ENCODE measurements around the gene CCT7. TPM values are rescaled to one million over a fixed set of nuclear protein-coding genes. Genes with fewer than 3 reads are reported as not detected.

Gene CCT7
- total RNA-seq, 1 donor, result 196 TPM

DNA sequence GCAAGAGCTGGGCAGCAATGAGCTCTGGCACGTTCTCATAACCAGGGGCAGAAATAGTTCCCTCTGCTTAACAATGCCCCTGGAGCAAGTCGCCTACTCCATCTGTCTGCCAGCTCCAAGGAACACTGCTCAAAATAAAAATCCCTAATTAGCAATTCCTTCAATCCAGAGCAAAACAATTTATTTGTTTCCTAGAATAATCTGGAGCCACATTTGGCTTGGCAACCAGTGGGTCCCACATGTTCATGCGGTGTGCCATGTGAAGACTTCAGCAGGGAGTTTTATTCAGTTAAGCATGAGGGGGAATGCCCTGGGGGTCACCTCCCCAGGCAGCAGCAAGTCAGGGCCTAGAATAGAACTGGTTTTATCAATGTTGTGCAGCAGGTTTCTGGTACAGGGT is 66.8 kb downstream of the CCT7 start:
- TF ChIP-seq, protein P1, sequence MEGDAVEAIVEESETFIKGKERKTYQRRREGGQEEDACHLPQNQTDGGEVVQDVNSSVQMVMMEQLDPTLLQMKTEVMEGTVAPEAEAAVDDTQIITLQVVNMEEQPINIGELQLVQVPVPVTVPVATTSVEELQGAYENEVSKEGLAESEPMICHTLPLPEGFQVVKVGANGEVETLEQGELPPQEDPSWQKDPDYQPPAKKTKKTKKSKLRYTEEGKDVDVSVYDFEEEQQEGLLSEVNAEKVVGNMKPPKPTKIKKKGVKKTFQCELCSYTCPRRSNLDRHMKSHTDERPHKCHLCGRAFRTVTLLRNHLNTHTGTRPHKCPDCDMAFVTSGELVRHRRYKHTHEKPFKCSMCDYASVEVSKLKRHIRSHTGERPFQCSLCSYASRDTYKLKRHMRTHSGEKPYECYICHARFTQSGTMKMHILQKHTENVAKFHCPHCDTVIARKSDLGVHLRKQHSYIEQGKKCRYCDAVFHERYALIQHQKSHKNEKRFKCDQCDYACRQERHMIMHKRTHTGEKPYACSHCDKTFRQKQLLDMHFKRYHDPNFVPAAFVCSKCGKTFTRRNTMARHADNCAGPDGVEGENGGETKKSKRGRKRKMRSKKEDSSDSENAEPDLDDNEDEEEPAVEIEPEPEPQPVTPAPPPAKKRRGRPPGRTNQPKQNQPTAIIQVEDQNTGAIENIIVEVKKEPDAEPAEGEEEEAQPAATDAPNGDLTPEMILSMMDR (IDR thresholded peaks at IDR 0.05; ENCODE audit: insufficient read depth, low read length), result no peak
- H3K4me3 ChIP-seq (ENCODE audit: low read depth, low read length), result no peak overlapping the region
- DNase-seq (ENCODE audit: low read depth), result no peak

DNA sequence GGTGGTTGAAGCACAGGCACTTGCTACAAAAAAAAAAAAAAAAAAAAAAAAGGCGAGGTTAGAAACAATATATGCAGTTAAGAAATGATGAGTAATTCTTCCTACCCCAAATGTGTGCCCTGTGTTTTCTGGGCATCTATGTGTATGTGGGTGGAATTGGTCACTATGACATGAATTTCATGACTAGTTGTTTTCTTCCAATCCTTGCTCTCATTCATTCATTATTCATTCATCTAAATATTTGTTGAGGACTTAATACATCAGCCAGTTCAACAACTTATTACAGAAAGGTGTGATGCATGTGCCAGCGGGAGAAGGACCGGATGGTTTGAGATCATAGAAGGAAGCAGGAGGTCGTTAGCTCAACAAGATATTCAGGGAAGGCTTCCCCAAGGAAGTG is 67.5 kb downstream of the CCT7 start:
- TF ChIP-seq, protein P1 (IDR thresholded peaks at IDR 0.05; ENCODE audit: insufficient read depth, low read length), result no peak
- H3K4me3 ChIP-seq (ENCODE audit: low read depth, low read length), result no peak overlapping the region
- no peak for DNase-seq (ENCODE audit: low read depth)

Small RNAs within 50 kb of the gene (small RNA-seq; reads per million reads assigned to genes)
- not detected for gene RNU6-111P

Other genes starting within 250 kb of the CCT7 start
- 18.0 and 19.0 TPM in 2 replicates for gene SFXN5, start 162.6 kb upstream of the CCT7 start, total RNA-seq (ENCODE audit: low replicate concordance)
- gene RAB11FIP5, start 121.4 kb upstream of the CCT7 start, total RNA-seq (ENCODE audit: low replicate concordance), result 16.4 and 48.5 TPM in 2 replicates
- gene NOTO, start 31.7 kb upstream of the CCT7 start, total RNA-seq (ENCODE audit: low replicate concordance), result not detected in 2 replicates
- 15.0 and 21.1 TPM in 2 replicates for gene SMYD5, start 20.1 kb upstream of the CCT7 start, total RNA-seq (ENCODE audit: low replicate concordance)
- gene PRADC1, start 1.1 kb upstream of the CCT7 start, total RNA-seq (ENCODE audit: low replicate concordance), result 8.6 and 15.0 TPM in 2 replicates
- gene FBXO41, start 50.2 kb downstream of the CCT7 start, total RNA-seq (ENCODE audit: low replicate concordance), result 0.18 and 1.6 TPM in 2 replicates
- gene EGR4, start 59.2 kb downstream of the CCT7 start, total RNA-seq (ENCODE audit: low replicate concordance), result not detected in 2 replicates
- 15.0 and 28.2 TPM in 2 replicates for gene ALMS1, start 151.5 kb downstream of the CCT7 start, total RNA-seq (ENCODE audit: low replicate concordance)

All from fibroblast of the aortic adventitia (primary cell).